NB4 (cell line): Measurements from ENCODE around the gene PTPRG.

Source experiments
- DNase-seq: peaks from one replicate; pipeline ENCODE4 v3.0.0; 2010; ENCODE audit warnings: low read depth
- H3K4me3 ChIP-seq: one replicate; pipeline ENCODE4 v1.5.1; 2011; ENCODE audit warnings: mild to moderate bottlenecking, low read depth, low read length, moderate library complexity
- CTCF ChIP-seq: IDR thresholded peaks from one replicate; pipeline ENCODE4 v1.5.1; 2012; ENCODE audit warnings: low read depth, low read length
- MAX ChIP-seq: IDR thresholded peaks from 2 replicates; pipeline ENCODE4 v1.6.1; 2011; ENCODE audit warnings: low read depth, low read length
- MYC ChIP-seq: IDR thresholded peaks from 2 replicates; pipeline ENCODE4 v1.6.1; 2011; ENCODE audit warnings: low read depth, low read length
- POLR2A ChIP-seq: IDR thresholded peaks from 2 replicates; pipeline ENCODE4 v1.6.1; 2011; ENCODE audit warnings: mild to moderate bottlenecking; ENCODE audit not compliant: insufficient read length; ENCODE audit errors: extremely low read depth

PTPRG gene

GRCh38 chr3:62025913-62026312 is 464.5 kb downstream of the PTPRG start:
- TF ChIP-seq MYC, result no peak
- TF ChIP-seq MAX, result no peak
- no peak for TF ChIP-seq POLR2A
- TF ChIP-seq CTCF, result no peak
- H3K4me3 ChIP-seq, result no peak overlapping the region
- no peak for DNase-seq

- no peak overlapping the region for H3K4me3 ChIP-seq
- no peak for DNase-seq
- no peak for TF ChIP-seq MAX
- TF ChIP-seq CTCF, result no peak
- no peak for TF ChIP-seq MYC
- TF ChIP-seq POLR2A, result no peak
Measured at GRCh38 chr3:62027241-62027640, 465.9 kb downstream of the PTPRG start.

- H3K4me3 ChIP-seq, result no peak overlapping the region
- no peak for DNase-seq
- TF ChIP-seq POLR2A, result no peak
- no peak for TF ChIP-seq CTCF
- no peak for TF ChIP-seq MAX
- no peak for TF ChIP-seq MYC
Measured at GRCh38 chr3:62027796-62028195, 466.4 kb downstream of the PTPRG start.

GRCh38 chr3:62028236-62028635 is 466.9 kb downstream of the PTPRG start:
- no peak overlapping the region for H3K4me3 ChIP-seq
- TF ChIP-seq POLR2A (no peak), CTCF (no peak), MAX (no peak), MYC (no peak)
- no peak for DNase-seq

GRCh38 chr3:62032738-62033137 is 471.4 kb downstream of the PTPRG start:
- TF ChIP-seq CTCF, result no peak
- no peak for TF ChIP-seq MYC
- TF ChIP-seq MAX, result no peak
- no peak for TF ChIP-seq POLR2A

More at GRCh38 chr3:62032738-62033137, 471.4 kb downstream of the PTPRG start:
- DNase-seq, result no peak
- no peak overlapping the region for H3K4me3 ChIP-seq
